Osteoblast (primary cell): Measurements from ENCODE around the gene PGBD2. TPM values are rescaled to one million over a fixed set of nuclear protein-coding genes. Genes with fewer than 3 reads are reported as not detected.
"Not testable (repeated sequence)": the region's sequence is repeated elsewhere in the genome, so short reads cannot be mapped to it uniquely, and the experiment has no call there.

Experiments
- DNase-seq: peaks from one replicate; pipeline ENCODE4 v3.0.0; 2011; ENCODE audit warnings: low spot score, mixed read lengths; ENCODE audit not compliant: insufficient read length; ENCODE audit errors: missing footprints
- H2AFZ ChIP-seq: 2 replicates; pipeline ENCODE4 v1.6.0; 2011; ENCODE audit warnings: mild to moderate bottlenecking, low read length
- H3K27ac ChIP-seq: 2 replicates; pipeline ENCODE4 v1.5.1; 2011; ENCODE audit warnings: mild to moderate bottlenecking, low read depth, low read length, moderate library complexity
- H3K27me3 ChIP-seq: 2 replicates; pipeline ENCODE4 v1.6.0; 2012; ENCODE audit warnings: mild to moderate bottlenecking, control low read depth, inconsistent platforms, low read length, moderate library complexity; ENCODE audit not compliant: insufficient read depth
- H3K36me3 ChIP-seq: 2 replicates; pipeline ENCODE4 v1.5.1; 2011; ENCODE audit warnings: mild to moderate bottlenecking, low read length, control low read depth, moderate library complexity; ENCODE audit not compliant: insufficient read depth
- H3K4me1 ChIP-seq: 2 replicates; pipeline ENCODE4 v1.5.1; 2011; ENCODE audit warnings: mild to moderate bottlenecking, low read length, control low read depth, moderate library complexity; ENCODE audit not compliant: insufficient read depth
- H3K4me2 ChIP-seq: 2 replicates; pipeline ENCODE4 v1.6.0; 2011; ENCODE audit warnings: mild to moderate bottlenecking, low read length; ENCODE audit not compliant: insufficient read depth
- H3K4me3 ChIP-seq: fragments of 200-600 bp; sonication (generic); 3 replicates; pipeline ENCODE4 v1.5.1; 2012; ENCODE audit warnings: mild to moderate bottlenecking, low read length, inconsistent platforms; ENCODE audit not compliant: insufficient read depth
- H3K79me2 ChIP-seq: 2 replicates; pipeline ENCODE4 v1.6.0; 2012; ENCODE audit warnings: mild to moderate bottlenecking, low read length, control low read depth, inconsistent platforms; ENCODE audit not compliant: insufficient read depth
- H3K9me3 ChIP-seq: 2 replicates; pipeline ENCODE4 v1.5.1; 2011; ENCODE audit warnings: low read depth, low read length, control low read depth
- H4K20me1 ChIP-seq: 2 replicates; pipeline ENCODE4 v1.6.0; 2012; ENCODE audit warnings: mild to moderate bottlenecking, low read length, control low read depth; ENCODE audit not compliant: insufficient read depth
- small RNA-seq: library from RNA; depleted of rRNA; stranded (forward); fragments of <200 nt; gene quantifications from one replicate; pipeline ENCODE3, GENCODE V24; 2012
- total RNA-seq: library from RNA; depleted of rRNA; stranded (reverse); fragments of >200 nt; gene quantifications from 2 replicates; pipeline ENCODE4 v1.2.3, GENCODE V29; 2012

Gene PGBD2
- total RNA-seq, 1 donor = 4.3 TPM

GRCh38 chr1:248944134-248944999, 38.3 kb downstream of the PGBD2 start:
- H3K4me2 ChIP-seq, H3K36me3 ChIP-seq, H3K4me1 ChIP-seq, H4K20me1 ChIP-seq, H3K27me3 ChIP-seq, H3K4me3 ChIP-seq, H3K79me2 ChIP-seq, DNase-seq, H3K27ac ChIP-seq, H3K9me3 ChIP-seq, H2AFZ ChIP-seq: not testable (repeated sequence)

- H2AFZ ChIP-seq, DNase-seq, H3K27me3 ChIP-seq, H3K9me3 ChIP-seq, H3K27ac ChIP-seq, H3K4me2 ChIP-seq, H3K4me1 ChIP-seq, H3K36me3 ChIP-seq, H3K79me2 ChIP-seq, H4K20me1 ChIP-seq, H3K4me3 ChIP-seq: not testable (repeated sequence)
These were observed 39.0 kb downstream of the PGBD2 start for GRCh38 chr1:248945000-248945423.

DNA sequence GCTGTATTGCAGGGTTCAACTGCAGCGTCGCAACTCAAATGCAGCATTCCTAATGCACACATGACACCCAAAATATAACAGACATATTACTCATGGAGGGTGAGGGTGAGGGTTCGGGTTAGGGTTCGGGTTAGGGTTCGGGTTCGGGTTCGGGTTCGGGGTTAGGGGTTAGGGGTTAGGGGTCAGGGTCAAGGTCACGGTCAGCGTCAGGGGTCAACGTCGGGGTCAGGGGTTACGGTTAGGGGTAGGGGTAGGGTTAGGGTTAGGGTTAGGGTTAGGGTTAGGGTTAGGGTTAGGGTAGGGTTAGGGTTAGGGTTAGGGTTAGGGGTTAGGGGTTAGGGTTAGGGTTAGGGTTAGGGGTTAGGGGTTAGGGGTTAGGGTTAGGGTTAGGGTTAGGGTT, 39.4 kb downstream of the PGBD2 start:
- not testable (repeated sequence) for H3K4me3 ChIP-seq, H3K4me2 ChIP-seq, H4K20me1 ChIP-seq, H3K79me2 ChIP-seq, H3K36me3 ChIP-seq, H3K9me3 ChIP-seq, H2AFZ ChIP-seq, H3K27me3 ChIP-seq, H3K27ac ChIP-seq, DNase-seq, H3K4me1 ChIP-seq

DNA sequence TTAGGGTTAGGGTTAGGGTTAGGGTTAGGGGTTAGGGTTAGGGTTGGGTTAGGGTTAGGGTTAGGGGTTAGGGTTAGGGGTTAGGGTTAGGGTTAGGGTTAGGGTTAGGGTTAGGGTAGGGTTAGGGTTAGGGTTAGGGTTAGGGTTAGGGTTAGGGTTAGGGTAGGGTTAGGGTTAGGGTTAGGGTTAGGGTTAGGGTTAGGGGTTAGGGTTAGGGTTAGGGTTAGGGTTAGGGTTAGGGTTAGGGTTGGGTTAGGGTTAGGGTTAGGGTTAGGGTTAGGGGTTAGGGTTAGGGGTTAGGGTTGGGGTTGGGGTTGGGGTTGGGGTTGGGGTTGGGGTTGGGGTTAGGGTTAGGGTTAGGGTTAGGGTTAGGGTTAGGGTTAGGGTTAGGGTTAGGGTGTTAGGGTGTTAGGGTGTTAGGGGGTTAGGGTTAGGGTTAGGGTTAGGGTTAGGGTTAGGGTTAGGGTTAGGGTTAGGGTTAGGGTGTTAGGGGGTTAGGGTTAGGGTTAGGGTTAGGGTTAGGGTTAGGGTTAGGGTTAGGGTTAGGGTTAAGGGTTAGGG, 39.9 kb downstream of the PGBD2 start:
- H3K36me3 ChIP-seq, H4K20me1 ChIP-seq, H3K4me2 ChIP-seq, H3K27me3 ChIP-seq, H3K79me2 ChIP-seq, H3K9me3 ChIP-seq, H2AFZ ChIP-seq, H3K27ac ChIP-seq, H3K4me3 ChIP-seq, DNase-seq, H3K4me1 ChIP-seq: not testable (repeated sequence)

Small RNA genes lying within 50 kb of the gene (small RNA-seq; reads per million reads assigned to genes)
- not detected for gene RNU6-1205P

Other genes starting within 250 kb of the PGBD2 start
- not detected in 2 replicates for gene OR14I1, start 203.5 kb upstream of the PGBD2 start, total RNA-seq
- not detected in 2 replicates for gene LYPD8, start 150.5 kb upstream of the PGBD2 start, total RNA-seq
- 23.6 and 25.3 TPM in 2 replicates for gene SH3BP5L, start 80.3 kb upstream of the PGBD2 start, total RNA-seq
- 15.2 and 15.3 TPM in 2 replicates for gene ZNF672, start 68.0 kb upstream of the PGBD2 start, total RNA-seq
- gene ZNF692, start 47.1 kb upstream of the PGBD2 start, total RNA-seq = 9.1 and 12.3 TPM in 2 replicates